Stimulated activated memory B cell treated with anti-CD40 and anti-IgM and Interleukin-4, amounts not matched to agents 10 μg/mL and 1 μg/mL and 100 μg/mL, for 72 hours (primary cell): ENCODE data around the gene THBS4.
"Not testable (repeated sequence)": the region's sequence is repeated elsewhere in the genome, so short reads cannot be mapped to it uniquely, and the experiment has no call there.

Experiments
- ATAC-seq: fragments of 150-1000 bp; cut with Tn5 transposase; 2 replicates; pipeline ENCODE4 v1.10.0; 2021
- H3K27ac Mint-ChIP-seq: one replicate; pipeline ENCODE4 v1.8.0; 2022; ENCODE audit warnings: mild to moderate bottlenecking, mixed read lengths
- H3K27me3 Mint-ChIP-seq: one replicate; pipeline ENCODE4 v1.8.0; 2022; ENCODE audit warnings: mixed read lengths
- H3K36me3 Mint-ChIP-seq: one replicate; pipeline ENCODE4 v1.8.0; 2022; ENCODE audit warnings: mixed read lengths
- H3K4me1 Mint-ChIP-seq: one replicate; pipeline ENCODE4 v1.8.0; 2022; ENCODE audit warnings: mixed read lengths
- H3K4me3 Mint-ChIP-seq: one replicate; pipeline ENCODE4 v1.8.0; 2022; ENCODE audit warnings: mild to moderate bottlenecking, moderate library complexity, mixed read lengths
- H3K9me3 Mint-ChIP-seq: one replicate; pipeline ENCODE4 v1.8.0; 2022; ENCODE audit warnings: mixed read lengths

THBS4 gene

GRCh38 chr5:80082731-80083100 lies 47.6 kb downstream of the THBS4 start:
- no peaks in the 10 kb centered on the region for H3K36me3 Mint-ChIP-seq
- no peaks in the 10 kb centered on the region for H3K9me3 Mint-ChIP-seq
- peak; percentile 46 for ATAC-seq
- peaks cover 6% of the 10 kb centered on the region for H3K4me1 Mint-ChIP-seq
- H3K4me3 Mint-ChIP-seq, result peak overlapping the region; percentile 74
- no peak overlapping the region for H3K27ac Mint-ChIP-seq
- H3K27me3 Mint-ChIP-seq, result peaks cover 13% of the 10 kb centered on the region

- peaks cover 6% of the 10 kb centered on the region for H3K4me1 Mint-ChIP-seq
- ATAC-seq, result peak; percentile 72
- H3K27ac Mint-ChIP-seq, result peak overlapping the region; percentile 25
- peaks cover 13% of the 10 kb centered on the region for H3K27me3 Mint-ChIP-seq
- no peaks in the 10 kb centered on the region for H3K36me3 Mint-ChIP-seq
- H3K4me3 Mint-ChIP-seq, result peak overlapping the region; percentile 74
- no peaks in the 10 kb centered on the region for H3K9me3 Mint-ChIP-seq
Measured at GRCh38 chr5:80083101-80083890, 48.1 kb downstream of the THBS4 start.

- Mint-ChIP-seq H3K36me3 (no peaks in the 10 kb centered on the region), H3K27me3 (peaks cover 5% of the 10 kb centered on the region)
Measured at GRCh38 chr5:80090884-80091166, 55.7 kb downstream of the THBS4 start.

GRCh38 chr5:80091792-80092192 lies 56.6 kb downstream of the THBS4 start:
- not testable (repeated sequence) for ATAC-seq, H3K9me3 Mint-ChIP-seq, H3K36me3 Mint-ChIP-seq, H3K4me1 Mint-ChIP-seq, H3K27me3 Mint-ChIP-seq, H3K4me3 Mint-ChIP-seq, H3K27ac Mint-ChIP-seq

More at GRCh38 chr5:80090884-80091166, 55.7 kb downstream of the THBS4 start:
- Mint-ChIP-seq H3K4me1 (no peaks in the 10 kb centered on the region), H3K27ac (no peak overlapping the region), H3K9me3 (no peaks in the 10 kb centered on the region), H3K4me3 (no peak overlapping the region)
- no peak for ATAC-seq

GRCh38 chr5:80092486-80093107 lies 57.4 kb downstream of the THBS4 start:
- no peak for ATAC-seq
- H3K4me3 Mint-ChIP-seq, result no peak overlapping the region
- no peak overlapping the region for H3K27ac Mint-ChIP-seq
- H3K27me3 Mint-ChIP-seq, result no peaks in the 10 kb centered on the region
- H3K36me3 Mint-ChIP-seq, result no peaks in the 10 kb centered on the region
- H3K9me3 Mint-ChIP-seq, result no peaks in the 10 kb centered on the region
- no peaks in the 10 kb centered on the region for H3K4me1 Mint-ChIP-seq

- no peaks in the 10 kb centered on the region for H3K27me3 Mint-ChIP-seq
- no peak overlapping the region for H3K27ac Mint-ChIP-seq
- H3K9me3 Mint-ChIP-seq, result no peaks in the 10 kb centered on the region
- no peaks in the 10 kb centered on the region for H3K36me3 Mint-ChIP-seq
- H3K4me1 Mint-ChIP-seq, result no peaks in the 10 kb centered on the region
- no peak for ATAC-seq
- no peak overlapping the region for H3K4me3 Mint-ChIP-seq
Measured at GRCh38 chr5:80093796-80094195, 58.6 kb downstream of the THBS4 start.

- Mint-ChIP-seq H3K27ac (no peak overlapping the region), H3K4me1 (no peaks in the 10 kb centered on the region), H3K4me3 (no peak overlapping the region), H3K27me3 (no peaks in the 10 kb centered on the region), H3K36me3 (no peaks in the 10 kb centered on the region), H3K9me3 (no peaks in the 10 kb centered on the region)
- no peak for ATAC-seq
Measured at GRCh38 chr5:80094236-80094738, 59.1 kb downstream of the THBS4 start.

GRCh38 chr5:80097451-80097850 lies 62.3 kb downstream of the THBS4 start:
- no peak for ATAC-seq
- Mint-ChIP-seq H3K9me3 (no peaks in the 10 kb centered on the region), H3K27ac (no peak overlapping the region)

GRCh38 chr5:80101993-80102392 lies 66.8 kb downstream of the THBS4 start:
- no peaks in the 10 kb centered on the region for H3K4me1 Mint-ChIP-seq
- peaks cover 16% of the 10 kb centered on the region for H3K27me3 Mint-ChIP-seq
- no peak overlapping the region for H3K27ac Mint-ChIP-seq
- no peaks in the 10 kb centered on the region for H3K36me3 Mint-ChIP-seq
- no peaks in the 10 kb centered on the region for H3K9me3 Mint-ChIP-seq
- no peak for ATAC-seq
- H3K4me3 Mint-ChIP-seq, result no peak overlapping the region

More at GRCh38 chr5:80097451-80097850, 62.3 kb downstream of the THBS4 start:
- no peaks in the 10 kb centered on the region for H3K27me3 Mint-ChIP-seq
- H3K4me3 Mint-ChIP-seq, result no peak overlapping the region
- H3K36me3 Mint-ChIP-seq, result no peaks in the 10 kb centered on the region
- no peaks in the 10 kb centered on the region for H3K4me1 Mint-ChIP-seq

GRCh38 chr5:80103371-80103770 lies 68.2 kb downstream of the THBS4 start:
- Mint-ChIP-seq H3K4me3 (no peak overlapping the region), H3K9me3 (no peaks in the 10 kb centered on the region), H3K36me3 (no peaks in the 10 kb centered on the region), H3K27me3 (peaks cover 16% of the 10 kb centered on the region), H3K4me1 (no peaks in the 10 kb centered on the region), H3K27ac (no peak overlapping the region)
- no peak for ATAC-seq

- peaks cover 25% of the 10 kb centered on the region for H3K27me3 Mint-ChIP-seq
- H3K4me1 Mint-ChIP-seq, result peaks cover 14% of the 10 kb centered on the region
- H3K36me3 Mint-ChIP-seq, result no peaks in the 10 kb centered on the region
- H3K27ac Mint-ChIP-seq, result no peak overlapping the region
- no peaks in the 10 kb centered on the region for H3K9me3 Mint-ChIP-seq
- ATAC-seq, result no peak
- no peak overlapping the region for H3K4me3 Mint-ChIP-seq
Measured at GRCh38 chr5:80105698-80106439, 70.7 kb downstream of the THBS4 start.

GRCh38 chr5:80106916-80107315 lies 71.8 kb downstream of the THBS4 start:
- ATAC-seq, result no peak
- H3K9me3 Mint-ChIP-seq, result no peaks in the 10 kb centered on the region
- H3K4me1 Mint-ChIP-seq, result peaks cover 14% of the 10 kb centered on the region
- H3K4me3 Mint-ChIP-seq, result no peak overlapping the region
- H3K36me3 Mint-ChIP-seq, result no peaks in the 10 kb centered on the region
- peaks cover 25% of the 10 kb centered on the region for H3K27me3 Mint-ChIP-seq
- H3K27ac Mint-ChIP-seq, result no peak overlapping the region

GRCh38 chr5:80109646-80110478 lies 74.7 kb downstream of the THBS4 start:
- H3K27me3 Mint-ChIP-seq, result peaks cover 24% of the 10 kb centered on the region
- peaks cover 14% of the 10 kb centered on the region for H3K4me1 Mint-ChIP-seq
- H3K4me3 Mint-ChIP-seq, result peak overlapping the region; percentile 11
- H3K36me3 Mint-ChIP-seq, result peaks cover 7% of the 10 kb centered on the region
- peaks cover 9% of the 10 kb centered on the region for H3K9me3 Mint-ChIP-seq
- ATAC-seq, result peak; percentile 74
- H3K27ac Mint-ChIP-seq, result peak overlapping the region; percentile 38

- not testable (repeated sequence) for H3K27me3 Mint-ChIP-seq, H3K36me3 Mint-ChIP-seq, ATAC-seq, H3K9me3 Mint-ChIP-seq, H3K4me3 Mint-ChIP-seq, H3K27ac Mint-ChIP-seq
- H3K4me1 Mint-ChIP-seq, result peaks cover 14% of the 10 kb centered on the region
Measured at GRCh38 chr5:80111376-80111990, 76.3 kb downstream of the THBS4 start.
